NCI-H2081 (cell line): ENCODE data around the gene ZBTB47.

ENCODE experiments used
- DNase-seq, 2 experiments: peaks; one replicate each; lab custom pipeline; 2025; lab: John Stamatoyannopoulos, UW

Gene ZBTB47

DNA sequence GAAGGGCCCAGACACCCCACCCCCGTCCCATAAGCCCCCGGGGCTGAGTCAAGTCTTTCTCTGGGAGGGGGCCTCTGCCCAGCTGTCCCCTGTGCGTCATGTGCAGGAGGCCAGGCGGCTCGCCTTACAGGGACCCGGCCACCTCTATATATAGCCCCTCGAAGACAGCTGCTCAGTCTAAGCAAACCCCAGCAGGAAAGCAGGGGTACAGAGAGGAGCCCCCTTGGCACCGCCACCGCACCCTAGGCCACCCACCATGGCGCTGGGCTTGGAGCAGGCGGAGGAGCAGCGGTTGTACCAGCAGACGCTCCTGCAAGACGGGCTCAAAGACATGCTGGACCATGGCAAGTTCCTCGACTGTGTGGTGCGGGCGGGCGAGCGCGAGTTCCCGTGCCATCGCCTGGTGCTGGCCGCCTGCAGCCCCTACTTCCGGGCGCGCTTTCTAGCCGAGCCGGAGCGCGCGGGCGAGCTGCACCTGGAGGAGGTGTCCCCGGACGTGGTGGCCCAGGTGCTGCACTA lies 31.9 kb downstream of the ZBTB47 start, which contains the start of gene KLHL40:
Gene KLHL40 (plus strand): TSS at position 175 of the 519 bp plus-strand sequence. CDS start 82 bp downstream, at position 257.
- DNase-seq = no peak

DNA sequence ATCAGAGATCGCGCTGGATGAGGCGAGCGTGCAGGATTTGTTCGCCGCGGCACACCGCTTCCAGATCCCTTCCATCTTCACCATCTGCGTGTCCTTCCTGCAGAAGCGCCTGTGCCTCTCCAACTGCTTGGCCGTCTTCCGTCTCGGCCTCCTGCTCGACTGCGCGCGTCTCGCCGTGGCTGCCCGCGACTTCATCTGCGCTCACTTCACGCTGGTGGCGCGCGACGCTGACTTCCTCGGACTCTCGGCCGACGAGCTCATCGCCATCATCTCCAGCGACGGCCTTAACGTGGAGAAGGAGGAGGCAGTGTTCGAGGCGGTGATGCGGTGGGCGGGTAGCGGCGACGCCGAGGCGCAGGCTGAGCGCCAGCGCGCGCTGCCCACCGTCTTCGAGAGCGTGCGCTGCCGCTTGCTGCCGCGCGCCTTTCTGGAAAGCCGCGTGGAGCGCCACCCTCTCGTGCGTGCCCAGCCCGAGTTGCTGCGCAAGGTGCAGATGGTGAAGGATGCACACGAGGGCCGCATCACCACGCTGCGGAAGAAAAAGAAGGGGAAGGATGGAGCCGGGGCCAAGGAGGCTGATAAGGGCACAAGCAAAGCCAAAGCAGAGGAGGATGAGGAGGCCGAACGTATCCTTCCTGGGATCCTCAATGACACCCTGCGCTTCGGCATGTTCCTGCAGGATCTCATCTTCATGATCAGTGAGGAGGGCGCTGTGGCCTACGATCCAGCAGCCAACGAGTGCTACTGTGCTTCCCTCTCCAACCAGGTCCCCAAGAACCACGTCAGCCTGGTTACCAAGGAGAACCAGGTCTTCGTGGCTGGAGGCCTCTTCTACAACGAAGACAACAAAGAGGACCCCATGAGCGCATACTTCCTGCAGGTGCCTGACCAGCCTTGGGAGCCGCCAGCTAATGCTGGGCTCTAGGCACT lies 32.7 kb downstream of the ZBTB47 start:
- no peak for DNase-seq

- no peak for DNase-seq
Measured at GRCh38 chr3:42686832-42687650, 33.5 kb downstream of the ZBTB47 start.

DNA sequence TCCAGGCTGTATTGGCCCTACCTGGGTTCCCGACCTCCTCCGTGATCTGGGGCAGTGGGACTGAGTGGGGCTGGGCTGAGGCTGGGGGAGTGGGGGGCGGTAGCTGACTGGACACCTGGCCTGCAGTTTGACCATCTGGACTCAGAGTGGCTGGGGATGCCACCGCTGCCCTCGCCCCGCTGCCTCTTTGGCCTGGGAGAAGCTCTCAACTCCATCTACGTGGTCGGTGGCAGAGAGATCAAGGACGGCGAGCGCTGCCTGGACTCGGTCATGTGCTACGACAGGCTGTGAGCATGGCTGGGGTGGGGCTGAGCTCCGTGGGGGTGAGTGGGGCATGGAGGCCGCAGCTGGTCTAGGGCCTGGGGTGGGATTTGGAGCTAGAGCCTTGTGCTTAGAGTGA lies 34.5 kb downstream of the ZBTB47 start:
- no peak for DNase-seq

GRCh38 chr3:42688487-42689420 lies 35.3 kb downstream of the ZBTB47 start:
- DNase-seq = no peak

- no peak for DNase-seq
Measured at GRCh38 chr3:42689421-42690014, 36.0 kb downstream of the ZBTB47 start.

- DNase-seq = no peak
Measured at GRCh38 chr3:42690191-42690590, 36.7 kb downstream of the ZBTB47 start.

GRCh38 chr3:42690766-42691680 lies 37.5 kb downstream of the ZBTB47 start:
- DNase-seq = no peak

GRCh38 chr3:42691816-42692666 lies 38.5 kb downstream of the ZBTB47 start:
- no peak for DNase-seq

DNA sequence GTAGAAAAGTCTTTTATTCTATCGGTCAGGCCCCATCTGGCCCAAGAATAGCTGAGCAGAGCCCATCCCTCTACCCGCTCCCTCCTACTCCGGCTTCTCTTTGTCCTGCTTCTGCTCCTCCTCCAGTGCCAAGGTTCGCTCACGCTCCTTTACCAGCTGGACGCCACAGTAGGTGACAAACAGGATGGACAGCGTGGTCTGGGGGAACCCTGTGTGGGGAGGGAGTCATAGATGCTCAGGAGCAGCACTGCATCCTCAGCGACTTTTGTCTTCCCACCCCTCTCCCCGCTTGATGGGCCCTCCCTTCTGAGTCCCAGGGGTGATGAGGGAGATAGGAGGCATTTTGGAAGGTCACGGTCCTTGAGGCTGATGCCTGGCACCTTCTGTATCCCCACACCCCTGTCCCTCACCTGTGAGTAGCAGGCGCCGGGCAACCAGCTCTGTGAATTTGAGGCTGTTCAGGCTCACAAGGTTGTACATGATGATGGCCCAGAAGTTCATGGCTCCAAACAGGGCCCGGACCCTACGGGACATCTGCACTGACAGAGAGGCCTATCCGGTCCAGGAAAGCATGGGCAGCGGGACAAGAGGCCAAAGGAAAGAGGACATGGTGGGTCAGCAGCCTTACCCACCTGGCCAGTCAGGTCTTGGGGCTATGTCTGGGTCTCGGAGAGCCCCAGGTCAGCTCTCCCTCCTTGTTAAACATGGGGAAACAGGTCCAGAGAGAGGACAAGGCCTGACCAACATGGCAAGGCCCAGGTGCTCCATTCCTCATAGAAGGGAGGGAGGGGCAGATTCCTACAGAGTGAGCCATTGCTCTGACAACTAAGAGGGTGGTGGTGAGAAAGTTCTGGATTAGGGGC lies 39.4 kb downstream of the ZBTB47 start:
- DNase-seq = no peak

GRCh38 chr3:42693530-42693930 lies 40.0 kb downstream of the ZBTB47 start:
- DNase-seq = no peak

DNA sequence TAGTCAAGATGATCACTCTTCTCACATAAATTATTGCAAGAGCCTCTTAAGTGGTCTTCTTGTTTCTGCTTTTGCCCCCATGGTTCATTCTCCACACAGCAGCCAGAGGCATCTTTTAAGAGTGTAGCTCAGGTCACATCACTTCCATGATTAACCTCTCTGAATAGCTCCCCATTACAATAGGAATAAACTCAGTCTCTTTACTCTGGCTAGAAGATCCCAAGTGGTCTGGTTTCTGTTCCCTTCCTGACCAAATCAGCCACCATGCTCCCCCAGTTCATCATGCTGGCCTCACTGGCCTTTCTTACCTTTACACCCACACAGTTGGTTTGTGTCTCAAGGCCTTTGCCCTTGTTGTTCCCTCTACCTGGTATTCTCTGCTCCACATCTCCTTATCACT lies 40.9 kb downstream of the ZBTB47 start:
- DNase-seq = no peak

DNA sequence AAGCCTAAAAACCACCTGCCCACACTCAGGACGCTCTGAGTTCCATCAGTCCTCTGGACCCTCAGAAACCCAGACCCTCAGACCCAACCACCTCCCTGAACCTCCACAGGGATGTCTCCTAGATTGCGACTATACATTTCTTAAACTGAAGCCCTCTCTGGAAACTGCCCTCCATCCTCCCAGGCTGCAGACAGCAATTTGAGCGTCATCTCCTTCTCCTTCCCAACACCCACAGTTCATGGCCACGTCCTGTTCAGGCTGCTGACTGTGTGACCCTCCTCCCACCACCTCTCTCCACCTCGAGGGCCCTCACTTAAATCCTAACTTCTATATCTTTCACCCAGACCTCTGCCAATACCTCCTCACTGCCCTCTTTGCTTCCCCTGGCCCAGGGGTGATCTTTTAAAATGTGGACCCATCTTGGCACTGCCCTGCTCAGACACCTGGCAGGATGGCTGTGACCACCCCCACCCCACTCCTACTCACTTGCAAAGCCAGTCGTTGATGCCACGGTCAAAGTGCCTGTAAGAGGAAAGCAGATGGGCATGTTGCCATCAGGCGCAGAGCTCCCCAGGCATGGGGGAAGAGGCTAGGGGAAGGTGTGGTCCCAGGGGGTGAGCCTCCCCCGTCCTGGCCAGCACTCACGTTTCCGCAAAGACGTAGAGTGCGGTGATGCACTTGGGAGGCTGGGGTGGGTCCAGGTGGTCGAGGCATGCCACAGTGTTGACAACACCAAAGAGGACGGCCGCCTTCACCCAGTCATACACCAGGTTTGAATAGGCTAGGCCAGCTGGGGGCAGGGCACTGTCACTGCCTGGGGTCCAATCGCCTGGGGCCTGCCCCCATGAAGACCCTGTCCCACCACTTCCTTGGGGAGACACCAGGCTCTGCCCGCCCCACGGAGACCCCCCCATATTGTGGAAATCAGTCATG lies 43.1 kb downstream of the ZBTB47 start:
- DNase-seq = no peak

DNA sequence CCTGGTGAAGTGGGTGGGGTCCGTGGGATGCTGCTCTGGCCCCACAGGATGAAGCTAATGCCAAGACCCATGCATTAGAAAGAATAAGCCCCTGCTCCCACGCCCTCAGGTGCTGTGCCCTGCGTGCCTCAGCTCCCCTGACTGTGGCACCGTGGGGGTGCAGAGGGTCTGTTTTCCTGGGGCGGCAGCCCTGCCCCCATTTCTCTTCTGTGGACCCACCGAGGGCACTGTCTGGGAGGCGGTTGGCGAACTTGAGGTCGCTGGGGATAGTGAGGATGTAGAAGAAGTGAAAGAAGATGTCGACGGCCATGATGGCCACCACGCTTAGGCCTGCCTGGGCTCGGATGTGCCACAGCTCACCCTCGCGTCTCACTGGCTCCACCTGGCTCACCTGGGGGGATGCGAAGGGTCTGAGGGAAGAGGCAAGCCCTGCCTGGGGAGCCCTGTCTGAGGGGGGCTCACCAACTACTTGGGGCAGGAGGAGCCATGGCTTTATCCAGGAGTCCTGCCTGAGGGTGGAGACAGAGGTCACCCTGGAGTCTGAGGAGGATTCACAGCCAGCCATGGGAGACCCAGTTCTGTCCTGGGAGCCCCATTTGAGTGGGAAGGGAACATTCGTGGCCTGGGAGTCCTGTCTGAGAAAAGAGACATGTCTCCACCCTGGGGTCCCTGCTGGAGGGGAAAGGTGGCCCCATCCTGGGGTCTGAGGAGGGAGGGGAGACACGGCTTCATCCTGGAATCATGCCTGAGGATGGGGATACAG lies 44.0 kb downstream of the ZBTB47 start:
- DNase-seq = no peak

DNA sequence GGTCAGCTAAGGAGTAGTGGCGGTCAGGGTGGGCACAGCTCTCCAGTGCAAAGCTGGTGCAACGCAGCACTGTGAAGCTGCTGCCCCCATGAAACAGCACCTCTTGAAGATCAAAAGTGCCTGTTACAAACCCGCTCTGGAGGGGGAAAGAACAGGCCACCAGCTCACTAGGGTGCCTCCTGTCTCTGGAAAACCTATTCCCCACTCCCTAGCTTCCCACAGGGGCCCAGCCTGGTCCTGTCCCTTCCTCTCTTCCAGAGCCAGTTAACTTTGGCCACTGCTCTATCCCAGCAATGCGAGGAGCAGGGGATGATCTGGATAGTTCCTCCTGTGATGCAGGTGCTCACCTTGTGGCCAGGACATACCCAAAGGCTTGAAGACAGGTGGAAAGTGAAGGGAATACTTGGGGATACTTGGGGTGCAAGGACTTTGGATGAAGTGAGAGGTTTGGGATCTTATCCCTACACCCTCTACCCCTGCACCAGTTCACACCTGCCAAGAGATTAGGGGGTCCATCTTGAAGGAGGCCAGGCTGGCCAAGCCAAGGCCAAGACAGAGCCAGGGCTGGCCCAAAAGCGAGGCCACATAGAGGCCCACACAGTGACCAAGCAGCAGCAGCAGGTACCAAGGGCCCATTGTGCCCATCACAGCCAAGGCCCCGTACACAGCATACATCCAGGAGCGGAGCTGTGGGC lies 44.9 kb downstream of the ZBTB47 start:
- no peak for DNase-seq

GRCh38 chr3:42698911-42699230 lies 45.4 kb downstream of the ZBTB47 start:
- DNase-seq = no peak
